ENCODE measurements around the gene HDHD5.

HDHD5 gene

GRCh38 chr22:17119481-17120202, 39.4 kb downstream of the HDHD5 start:
- no peak for DNase-seq

GRCh38 chr22:17118342-17118741, 40.7 kb downstream of the HDHD5 start:
- no peak for DNase-seq

GRCh38 chr22:17117890-17118289, 41.2 kb downstream of the HDHD5 start:
- no peak for DNase-seq

GRCh38 chr22:17117400-17117799, 41.7 kb downstream of the HDHD5 start:
- no peak for DNase-seq

- DNase-seq: no peak
Observed at GRCh38 chr22:17116572-17117330, 42.3 kb downstream of the HDHD5 start.

- no peak for DNase-seq
Observed at GRCh38 chr22:17115945-17116565, 43.0 kb downstream of the HDHD5 start.

GRCh38 chr22:17115236-17115635, 43.8 kb downstream of the HDHD5 start:
- no peak for DNase-seq

GRCh38 chr22:17114898-17115235, 44.2 kb downstream of the HDHD5 start:
- no peak for DNase-seq

- no peak for DNase-seq
Observed at GRCh38 chr22:17114173-17114897, 44.7 kb downstream of the HDHD5 start.

GRCh38 chr22:17113600-17113999, 45.5 kb downstream of the HDHD5 start:
- no peak for DNase-seq

- no peak for DNase-seq
Observed at GRCh38 chr22:17112491-17113042, 46.5 kb downstream of the HDHD5 start.

GRCh38 chr22:17110791-17111550, 48.1 kb downstream of the HDHD5 start:
- DNase-seq: no peak

- DNase-seq: no peak
Observed at GRCh38 chr22:17109976-17110375, 49.1 kb downstream of the HDHD5 start.

- no peak for DNase-seq
Observed at GRCh38 chr22:17109113-17109865, 49.8 kb downstream of the HDHD5 start.

GRCh38 chr22:17108256-17109112, 50.6 kb downstream of the HDHD5 start:
- DNase-seq: no peak

GRCh38 chr22:17107547-17107810, 51.6 kb downstream of the HDHD5 start:
- no peak for DNase-seq

GRCh38 chr22:17106785-17107546, 52.1 kb downstream of the HDHD5 start:
- DNase-seq: no peak

- no peak for DNase-seq
Observed at GRCh38 chr22:17106161-17106784, 52.8 kb downstream of the HDHD5 start.
